Testis (tissue), 3 donors: Measurements from ENCODE around the gene RFT1. TPM values are rescaled to one million over a fixed set of nuclear protein-coding genes. Genes with fewer than 3 reads are reported as not detected.

ENCODE experiments used
- DNase-seq: peaks from one replicate; pipeline ENCODE4 v3.0.0-alpha.2; 2019
- H3K27ac ChIP-seq, 2 donors: fragments of 200-600 bp; sonication (generic); one replicate each; pipeline ENCODE4 v1.5.1; 2019
- H3K27me3 ChIP-seq: fragments of 200-600 bp; sonication (generic); one replicate; pipeline ENCODE4 v1.5.1; 2019
- H3K36me3 ChIP-seq: fragments of 200-600 bp; sonication (generic); one replicate; pipeline ENCODE4 v1.5.1; 2017; ENCODE audit warnings: low read depth; ENCODE audit errors: missing control alignments
- H3K4me1 ChIP-seq: fragments of 200-600 bp; sonication (generic); one replicate; pipeline ENCODE4 v1.5.1; 2019
- H3K4me3 ChIP-seq, 2 donors: fragments of 200-600 bp; sonication (generic); one replicate each; pipeline ENCODE4 v1.5.1; 2017 to 2019
- H3K9me3 ChIP-seq: fragments of 200-600 bp; sonication (generic); one replicate; pipeline ENCODE4 v1.5.1; 2017
- CTCF ChIP-seq, 3 experiments: fragments of 450-650 bp in 2 of 3; fragments of 200-600 bp in 1 of 3; sonication (generic) in 1 of 3; IDR thresholded peaks; one replicate each; pipeline ENCODE4 v1.5.1; 2016 to 2019; ENCODE audit warnings: antibody characterized with exemption in 3 of 3, mild to moderate bottlenecking in 2 of 3, moderate library complexity in 1 of 3
- POLR2A ChIP-seq: fragments of 450-650 bp; IDR thresholded peaks from one replicate; pipeline ENCODE4 v1.6.1; 2017; ENCODE audit warnings: antibody characterized with exemption, mild to moderate bottlenecking, moderate library complexity
- WGBS, 2 donors: methylation state at CpG; one replicate each; pipeline ENCODE4 v1.1.5; 2018; 5-methylcytosine and 5-hydroxymethylcytosine counted together
- intact Hi-C: fragments of 100-400 bp; cut with DNase I; formaldehyde crosslinking; loops from one replicate; pipeline ENCODE4 v1.15.1; 2023; ENCODE audit warnings: low total_unique reads
- polyA plus RNA-seq: library from polyadenylated mRNA; stranded (reverse); fragments of 350-450 nt; fragmentation: Illumina TruSeq; extraction: RNeasy Lipid Tissue Mini Kit (QIAGEN cat#74804); gene quantifications from one replicate; pipeline ENCODE4 v1.2.3, GENCODE V29; 2014; ENCODE audit warnings: low read depth, low replicate concordance; ENCODE audit not compliant: insufficient read depth
- total RNA-seq, 2 donors: library from RNA; depleted of rRNA; stranded (reverse); fragments of >200 nt; gene quantifications; one replicate each; pipeline ENCODE4 v1.2.3, GENCODE V29; 2016

Gene RFT1
- total and polyA plus RNA-seq, 3 donors from 2014 or later = 27.2 to 36.8 (median 33.9) TPM

GRCh38 chr3:53157974-53158580 lies 27.8 kb upstream of the RFT1 start:
- H3K4me3 ChIP-seq = no peak overlapping the region
- no peak for TF ChIP-seq POLR2A
- TF ChIP-seq CTCF (IDR thresholded peaks at IDR 0.05) = no peak
- intact Hi-C loops = no loop called here
- no peak for DNase-seq
- H3K36me3 ChIP-seq = no peaks in the 10 kb centered on the region
- peaks cover 13% of the 10 kb centered on the region for H3K4me1 ChIP-seq
- WGBS, 2 donors = 65 to 80% methylated on average over 2 to 3 of the region's 3 CpGs
- no peaks in the 10 kb centered on the region for H3K9me3 ChIP-seq
- no peaks in the 10 kb centered on the region for H3K27me3 ChIP-seq
- H3K27ac ChIP-seq = no peak overlapping the region

- intact Hi-C loops = no loop called here
- DNase-seq = no peak
- Histone ChIP-seq H3K36me3 (no peaks in the 10 kb centered on the region), H3K27ac (no peak overlapping the region), H3K4me1 (peaks cover 3% of the 10 kb centered on the region), H3K27me3 (no peaks in the 10 kb centered on the region), H3K4me3 (no peak overlapping the region), H3K9me3 (no peaks in the 10 kb centered on the region)
- TF ChIP-seq CTCF (IDR thresholded peaks at IDR 0.05) (no peak), POLR2A (no peak)
- 12% methylated on average over 17 of the region's 36 CpGs; no CpG with 5 or more reads in 1 of the 2 donors for WGBS, 2 donors
These were observed 26.2 kb upstream of the RFT1 start for GRCh38 chr3:53156368-53156834.

- DNase-seq = no peak
- no peak for TF ChIP-seq POLR2A
- no peak for TF ChIP-seq CTCF (IDR thresholded peaks at IDR 0.05)
- Histone ChIP-seq H3K4me3 (no peak overlapping the region), H3K27ac (no peak overlapping the region), H3K4me1 (peaks cover 3% of the 10 kb centered on the region), H3K9me3 (no peaks in the 10 kb centered on the region), H3K27me3 (no peaks in the 10 kb centered on the region), H3K36me3 (no peaks in the 10 kb centered on the region)
- intact Hi-C loops = no loop called here
- 42 to 79% methylated on average over 3 to 6 of the region's 6 CpGs for WGBS, 2 donors
These were observed 25.5 kb upstream of the RFT1 start for GRCh38 chr3:53155760-53156159.

- intact Hi-C loops = no loop called here
- no peak overlapping the region for H3K27ac ChIP-seq
These were observed 24.6 kb upstream of the RFT1 start for GRCh38 chr3:53154881-53155285.

More at GRCh38 chr3:53154881-53155285, 24.6 kb upstream of the RFT1 start:
- Histone ChIP-seq H3K27me3 (no peaks in the 10 kb centered on the region), H3K4me3 (no peak overlapping the region), H3K9me3 (no peaks in the 10 kb centered on the region), H3K4me1 (no peaks in the 10 kb centered on the region), H3K36me3 (no peaks in the 10 kb centered on the region)
- no peak for TF ChIP-seq CTCF (IDR thresholded peaks at IDR 0.05)
- 78 to 79% methylated on average over 3 to 4 of the region's 4 CpGs for WGBS, 2 donors
- no peak for DNase-seq
